Fibroblast of the aortic adventitia (primary cell): ENCODE results near the gene PDCD5. TPM values are rescaled to one million over a fixed set of nuclear protein-coding genes. Genes with fewer than 3 reads are reported as not detected.
A peak's percentile ranks its signal among the peaks of the same experiment; 100 is the strongest.

Source experiments
- DNase-seq: peaks from one replicate; pipeline ENCODE4 v3.0.0-alpha.2; 2010; ENCODE audit warnings: low read depth
- H3K4me3 ChIP-seq: 2 replicates; pipeline ENCODE4 v1.5.1; 2011; ENCODE audit warnings: low read depth, mild to moderate bottlenecking, control low read depth, low read length, moderate library complexity
- total RNA-seq: library from RNA; depleted of rRNA; stranded (reverse); fragments of >200 nt; gene quantifications from 2 replicates; pipeline ENCODE4 v1.2.3, GENCODE V29; 2012; ENCODE audit warnings: low replicate concordance
- TF ChIP-seq, protein P1 (sequence below): IDR thresholded peaks from 2 replicates; pipeline ENCODE4 v1.5.1; 2011; ENCODE audit warnings: mild to moderate bottlenecking, low read length, control low read depth, inconsistent platforms; ENCODE audit not compliant: insufficient read depth

The PDCD5 gene
- total RNA-seq, 1 donor, result 161 TPM

DNA sequence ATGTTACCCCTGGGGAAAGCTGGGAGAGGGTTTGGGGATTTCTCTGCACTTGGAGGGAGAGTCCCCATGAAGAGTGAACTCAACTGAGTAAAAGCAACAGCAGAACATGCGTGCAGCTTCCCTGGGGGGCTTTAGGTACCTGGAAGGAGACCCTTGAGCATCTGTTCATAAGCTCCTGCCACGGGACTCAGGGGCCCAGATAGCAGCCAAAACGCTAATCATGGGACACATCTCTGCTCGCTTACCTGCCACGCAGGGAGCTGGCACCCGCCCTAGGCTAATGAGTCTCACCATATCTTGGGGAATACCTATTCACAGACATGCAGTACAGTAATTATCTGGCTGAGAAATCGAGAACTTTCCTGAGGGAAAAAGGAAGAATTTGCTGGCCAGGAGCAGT lies 33.9 kb downstream of the PDCD5 start:
- H3K4me3 ChIP-seq, result no peak overlapping the region
- TF ChIP-seq, protein P1, sequence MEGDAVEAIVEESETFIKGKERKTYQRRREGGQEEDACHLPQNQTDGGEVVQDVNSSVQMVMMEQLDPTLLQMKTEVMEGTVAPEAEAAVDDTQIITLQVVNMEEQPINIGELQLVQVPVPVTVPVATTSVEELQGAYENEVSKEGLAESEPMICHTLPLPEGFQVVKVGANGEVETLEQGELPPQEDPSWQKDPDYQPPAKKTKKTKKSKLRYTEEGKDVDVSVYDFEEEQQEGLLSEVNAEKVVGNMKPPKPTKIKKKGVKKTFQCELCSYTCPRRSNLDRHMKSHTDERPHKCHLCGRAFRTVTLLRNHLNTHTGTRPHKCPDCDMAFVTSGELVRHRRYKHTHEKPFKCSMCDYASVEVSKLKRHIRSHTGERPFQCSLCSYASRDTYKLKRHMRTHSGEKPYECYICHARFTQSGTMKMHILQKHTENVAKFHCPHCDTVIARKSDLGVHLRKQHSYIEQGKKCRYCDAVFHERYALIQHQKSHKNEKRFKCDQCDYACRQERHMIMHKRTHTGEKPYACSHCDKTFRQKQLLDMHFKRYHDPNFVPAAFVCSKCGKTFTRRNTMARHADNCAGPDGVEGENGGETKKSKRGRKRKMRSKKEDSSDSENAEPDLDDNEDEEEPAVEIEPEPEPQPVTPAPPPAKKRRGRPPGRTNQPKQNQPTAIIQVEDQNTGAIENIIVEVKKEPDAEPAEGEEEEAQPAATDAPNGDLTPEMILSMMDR, result no peak
- no peak for DNase-seq

DNA sequence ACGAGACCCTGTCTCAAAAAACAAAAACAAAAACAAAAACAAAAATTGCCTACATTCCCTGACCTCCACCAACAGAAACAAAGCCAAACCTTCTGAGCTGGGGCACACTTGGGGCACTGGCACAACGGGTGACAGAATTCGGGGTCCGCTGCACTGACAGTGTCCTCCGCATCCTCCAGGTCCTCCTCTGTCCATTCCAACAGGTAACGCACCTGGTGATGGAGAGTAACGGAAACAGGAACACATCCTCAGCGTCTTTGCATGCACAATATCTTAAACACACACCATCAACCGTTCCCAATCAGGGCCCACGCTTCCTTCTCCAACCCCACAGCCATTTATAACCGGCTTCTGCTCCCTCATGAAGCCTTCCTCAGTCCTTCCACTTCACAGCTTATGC lies 34.6 kb downstream of the PDCD5 start:
- TF ChIP-seq, protein P1, result no peak
- no peak overlapping the region for H3K4me3 ChIP-seq
- DNase-seq, result no peak

DNA sequence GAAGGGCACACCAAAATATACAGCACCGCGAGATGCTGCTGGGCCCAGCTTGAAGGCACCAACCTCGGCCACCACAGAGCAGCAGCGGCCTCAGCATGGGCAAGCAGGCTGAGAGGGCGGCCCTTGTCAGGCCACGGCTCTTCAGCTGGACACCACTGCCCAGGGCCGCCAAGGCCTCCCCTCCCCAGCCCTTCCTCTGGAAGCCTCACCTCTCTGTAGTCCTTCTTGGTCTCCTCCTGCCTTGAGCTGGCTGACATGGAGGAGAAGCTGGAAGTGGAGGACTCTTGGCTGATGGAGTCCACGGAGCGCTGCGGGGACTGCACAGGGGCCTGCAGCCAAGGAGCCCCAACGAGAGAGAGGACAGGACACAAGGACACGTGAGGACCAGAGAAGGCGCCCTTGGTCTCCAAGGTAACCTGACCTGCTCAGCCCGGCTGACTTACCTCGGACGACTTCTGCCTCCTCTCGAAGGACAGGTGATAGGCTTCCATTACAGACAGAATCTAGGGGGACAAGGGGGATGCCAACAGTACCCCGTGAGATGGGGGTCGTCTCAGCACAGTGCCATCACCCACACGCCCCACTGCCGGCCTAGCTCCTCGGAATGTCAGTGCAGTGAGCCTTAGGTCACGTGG lies 38.2 kb downstream of the PDCD5 start:
- TF ChIP-seq, protein P1, result no peak
- no peak for DNase-seq
- no peak overlapping the region for H3K4me3 ChIP-seq

DNA sequence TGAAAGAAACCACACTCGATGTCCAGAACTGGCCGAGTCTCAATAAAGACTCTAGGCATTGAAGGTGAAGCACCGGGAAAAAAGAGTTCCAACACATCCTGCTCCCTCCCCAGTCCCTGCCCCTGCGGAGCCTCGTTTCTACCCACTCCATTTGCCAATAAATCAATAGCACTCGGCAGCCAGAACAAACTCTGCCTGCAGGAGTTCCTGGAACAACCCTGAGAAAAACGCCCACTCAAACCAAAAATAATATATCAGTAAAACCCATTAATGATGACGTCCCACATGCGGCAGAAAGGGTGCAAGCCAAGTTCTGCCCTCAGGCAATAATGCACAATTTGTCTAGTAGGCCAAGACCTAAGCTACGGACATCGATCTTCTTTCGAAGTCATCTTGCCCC lies 41.0 kb downstream of the PDCD5 start:
- no peak overlapping the region for H3K4me3 ChIP-seq
- no peak for DNase-seq
- TF ChIP-seq, protein P1, result no peak

DNA sequence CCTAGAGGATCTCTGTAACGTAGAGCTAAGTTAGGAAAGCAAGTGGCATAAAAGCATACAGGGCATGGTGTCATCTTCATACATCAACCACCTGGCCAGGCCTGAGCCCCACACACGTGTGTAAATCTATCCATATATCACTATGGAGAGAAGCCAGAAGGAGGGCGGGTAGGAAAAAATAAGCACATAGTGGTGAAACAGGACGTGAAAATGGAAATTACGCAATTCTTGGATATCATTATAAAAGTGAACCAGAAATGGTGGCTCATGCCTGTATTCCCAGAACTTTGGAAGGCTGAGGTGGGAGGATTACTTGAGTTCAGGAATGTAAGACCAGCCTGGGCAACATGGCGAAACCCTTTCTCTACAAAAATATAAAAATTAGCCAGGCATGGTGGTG lies 43.4 kb downstream of the PDCD5 start:
- DNase-seq, result peak; percentile 1
- TF ChIP-seq, protein P1, result no peak
- no peak overlapping the region for H3K4me3 ChIP-seq

DNA sequence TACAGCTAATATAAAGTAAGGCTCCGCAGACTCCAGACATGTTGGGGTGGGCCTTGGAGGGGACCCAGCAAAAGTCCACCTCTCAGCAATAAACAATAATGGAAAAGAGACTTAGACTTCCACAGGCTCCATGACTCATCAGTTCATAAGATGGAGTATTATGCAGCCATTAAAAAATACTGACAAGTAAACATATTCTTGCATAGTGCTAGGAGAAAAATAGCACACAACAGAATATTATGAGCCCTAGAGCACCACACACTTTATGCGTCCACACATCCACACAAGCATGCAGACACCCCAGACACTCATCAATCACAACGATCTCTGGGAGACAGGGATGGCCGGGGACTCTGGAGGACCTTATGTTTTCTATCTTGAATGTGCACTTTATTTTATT lies 46.0 kb downstream of the PDCD5 start:
- DNase-seq, result no peak
- H3K4me3 ChIP-seq, result no peak overlapping the region

More for the DNA sequence above, 46.0 kb downstream of the PDCD5 start:
- TF ChIP-seq, protein P1, result no peak
